GM10266 (cell line): Measurements from ENCODE around the gene SIK3.

ENCODE experiments used
- DNase-seq: peaks from one replicate; pipeline ENCODE4 v3.0.0; 2012; ENCODE audit errors: extremely low spot score
- CTCF ChIP-seq: IDR thresholded peaks from 2 replicates; pipeline ENCODE4 v1.5.1; 2012; ENCODE audit warnings: mild to moderate bottlenecking, low read depth; ENCODE audit not compliant: control insufficient read depth, insufficient read depth; ENCODE audit errors: missing control alignments

The SIK3 gene

GRCh38 chr11:117020869-117021564 lies 77.2 kb downstream of the SIK3 start:
- TF ChIP-seq CTCF: no peak
- DNase-seq: no peak

- no peak for TF ChIP-seq CTCF
- DNase-seq: no peak
Measured at GRCh38 chr11:117020287-117020686, 77.9 kb downstream of the SIK3 start.

GRCh38 chr11:117019871-117020270 lies 78.4 kb downstream of the SIK3 start:
- TF ChIP-seq CTCF: no peak
- DNase-seq: no peak

DNA sequence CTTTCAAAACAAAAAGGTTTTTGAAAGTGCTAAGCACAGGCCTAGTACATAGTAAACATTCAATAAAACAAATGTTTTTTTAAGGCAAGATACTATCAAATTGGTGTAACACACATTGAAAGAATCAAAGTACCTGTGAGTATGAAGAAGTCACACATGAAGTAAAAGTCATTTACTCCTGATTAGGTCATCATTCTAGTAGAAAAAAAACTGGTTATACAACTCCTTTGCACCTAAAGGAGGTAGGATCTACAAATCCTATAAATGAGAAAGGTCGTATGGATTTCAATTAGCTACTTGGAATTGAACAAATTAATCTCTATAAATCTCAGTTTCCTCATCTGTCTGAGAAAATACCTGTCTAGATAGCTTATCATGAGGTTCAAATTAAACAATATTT lies 80.8 kb downstream of the SIK3 start:
- TF ChIP-seq CTCF: no peak
- no peak for DNase-seq

- no peak for TF ChIP-seq CTCF
- DNase-seq: no peak
Measured at GRCh38 chr11:117016747-117017146, 81.5 kb downstream of the SIK3 start.

- TF ChIP-seq CTCF: no peak
- no peak for DNase-seq
Measured at GRCh38 chr11:117016246-117016645, 82.0 kb downstream of the SIK3 start.

DNA sequence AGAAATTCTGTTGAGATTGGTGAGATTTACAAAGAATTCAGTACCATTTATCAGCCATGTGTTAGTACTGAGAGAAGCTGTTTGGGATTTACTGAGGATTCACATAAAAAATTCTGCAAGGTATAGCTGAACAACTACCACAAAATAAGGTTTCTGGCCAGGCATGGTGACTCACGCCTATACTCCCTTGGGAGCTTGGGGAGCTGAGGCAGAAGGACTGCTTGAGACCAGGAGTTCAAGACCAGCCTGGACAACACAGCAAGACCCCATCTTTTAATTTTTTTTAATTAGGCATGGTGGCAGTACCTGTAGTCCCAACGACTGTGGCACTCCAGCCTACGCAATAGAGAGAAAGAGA lies 86.7 kb downstream of the SIK3 start:
- no peak for TF ChIP-seq CTCF
- DNase-seq: no peak
